COLO668 (cell line): ENCODE data around the gene TOM1.

Experiments
- DNase-seq: peaks from one replicate; lab custom pipeline; 2025; ENCODE audit not compliant: unreplicated experiment; lab: John Stamatoyannopoulos, UW

The TOM1 gene

GRCh38 chr22:35322893-35323292 is 23.2 kb downstream of the TOM1 start:
- DNase-seq = no peak

- no peak for DNase-seq
Observed at GRCh38 chr22:35323305-35323704, 23.6 kb downstream of the TOM1 start.

- DNase-seq = no peak
Observed at GRCh38 chr22:35324067-35324466, 24.4 kb downstream of the TOM1 start.

GRCh38 chr22:35324762-35325161 is 25.1 kb downstream of the TOM1 start:
- DNase-seq = no peak

GRCh38 chr22:35325209-35325608 is 25.5 kb downstream of the TOM1 start:
- no peak for DNase-seq

GRCh38 chr22:35326854-35327562 is 27.3 kb downstream of the TOM1 start:
- DNase-seq = no peak

GRCh38 chr22:35327690-35328471 is 28.2 kb downstream of the TOM1 start:
- no peak for DNase-seq

- DNase-seq = no peak
Observed at GRCh38 chr22:35328472-35328885, 28.8 kb downstream of the TOM1 start.

- no peak for DNase-seq
Observed at GRCh38 chr22:35329114-35329847, 29.6 kb downstream of the TOM1 start.

- DNase-seq = peak; percentile 5
Observed at GRCh38 chr22:35330258-35330861, 30.7 kb downstream of the TOM1 start.

- DNase-seq = no peak
Observed at GRCh38 chr22:35332278-35332677, 32.6 kb downstream of the TOM1 start.

GRCh38 chr22:35333220-35333619 is 33.5 kb downstream of the TOM1 start:
- DNase-seq = no peak

GRCh38 chr22:35334004-35334403 is 34.3 kb downstream of the TOM1 start:
- peak; percentile 51 for DNase-seq

GRCh38 chr22:35335468-35335867 is 35.8 kb downstream of the TOM1 start:
- no peak for DNase-seq

- no peak for DNase-seq
Observed at GRCh38 chr22:35335936-35336781, 36.5 kb downstream of the TOM1 start.

GRCh38 chr22:35337932-35338331 is 38.2 kb downstream of the TOM1 start:
- DNase-seq = peak; percentile 6

- no peak for DNase-seq
Observed at GRCh38 chr22:35341090-35341874, 41.6 kb downstream of the TOM1 start.

- DNase-seq = no peak
Observed at GRCh38 chr22:35342390-35342789, 42.7 kb downstream of the TOM1 start.

- no peak for DNase-seq
Observed at GRCh38 chr22:35343664-35344550, 44.2 kb downstream of the TOM1 start.
